H1 (cell line): ENCODE results near the gene CGRRF1. TPM values are rescaled to one million over a fixed set of nuclear protein-coding genes. Genes with fewer than 3 reads are reported as not detected.

Experiments used
- CTCF ChIA-PET: fragments of 300-600 bp; sonication (Branson Sonifier 250); formaldehyde crosslinking; loops from one replicate; lab custom pipeline; 2021; ENCODE audit not compliant: partially characterized antibody; lab: Charles Lee
- POLR2A ChIA-PET: fragments of 300-600 bp; sonication (Branson Sonifier 250); formaldehyde crosslinking; loops from one replicate; lab custom pipeline; 2021; ENCODE audit warnings: inconsistent platforms; ENCODE audit not compliant: partially characterized antibody; lab: Charles Lee
- DNase-seq, 2 experiments: peaks; one replicate each; pipeline versions ENCODE4 v3.0.0 to v3.0.0-alpha.2; 2010 to 2022; ENCODE audit warnings: low spot score in 2 of 2, low read depth in 1 of 2, mixed read lengths in 1 of 2
- FAIRE-seq: peaks from 2 replicates; lab custom pipeline; 2011; peaks lifted over from hg19 to GRCh38; lab: Jason Lieb, UNC
- H2AFZ ChIP-seq: 2 replicates; pipeline ENCODE4 v1.8.1; 2012; ENCODE audit warnings: low read length, inconsistent platforms
- H2AK5ac ChIP-seq: 2 replicates; pipeline ENCODE4 v1.6.1; 2013; ENCODE audit warnings: low read depth, low read length
- H2BK120ac ChIP-seq: replicated peaks from 2 replicates; pipeline ENCODE3; 2013; ENCODE audit warnings: low read depth, low read length, inconsistent platforms
- H2BK12ac ChIP-seq: 2 replicates; pipeline ENCODE4 v1.6.1; 2013; ENCODE audit warnings: low read depth, low read length
- H2BK15ac ChIP-seq: 2 replicates; pipeline ENCODE4 v1.6.1; 2013; ENCODE audit warnings: low read length
- H2BK20ac ChIP-seq: 2 replicates; pipeline ENCODE4 v1.6.1; 2013; ENCODE audit warnings: low read length
- H2BK5ac ChIP-seq: 2 replicates; pipeline ENCODE4 v1.6.1; 2013; ENCODE audit warnings: low read depth, low read length
- H3K14ac ChIP-seq: 2 replicates; pipeline ENCODE4 v1.6.1; 2013; ENCODE audit warnings: inconsistent platforms; ENCODE audit not compliant: insufficient read length
- H3K18ac ChIP-seq: 2 replicates; pipeline ENCODE4 v1.6.1; 2013; ENCODE audit warnings: low read length; ENCODE audit errors: extremely low read depth
- H3K23ac ChIP-seq: 2 replicates; pipeline ENCODE4 v1.6.1; 2013; ENCODE audit warnings: inconsistent platforms; ENCODE audit not compliant: insufficient read length
- H3K23me2 ChIP-seq: 2 replicates; pipeline ENCODE4 v1.6.1; 2013; ENCODE audit warnings: low read depth, low read length
- H3K27ac ChIP-seq: 2 replicates; pipeline ENCODE4 v1.6.1; 2011; ENCODE audit warnings: low read depth, low read length, inconsistent platforms
- H3K27me3 ChIP-seq, 4 experiments: replicated peaks in 1 of 4; 1 replicate in 1 of 4; 2 replicates in 3 of 4; pipeline versions ENCODE4 v1.6.1 to v1.8.1; 2011 to 2013; ENCODE audit warnings: low read length in 3 of 4, mild to moderate bottlenecking in 3 of 4, inconsistent platforms in 2 of 4, mixed read lengths in 2 of 4, moderate library complexity in 1 of 4; ENCODE audit not compliant: control insufficient read depth in 3 of 4, insufficient read depth in 3 of 4; ENCODE audit errors: extremely low read depth in 1 of 4
- H3K36me3 ChIP-seq, 4 experiments: 2 replicates each; pipeline versions ENCODE4 v1.6.1 to v1.8.1; 2011 to 2013; ENCODE audit warnings: mild to moderate bottlenecking in 4 of 4, low read length in 3 of 4, moderate library complexity in 2 of 4, control low read depth in 1 of 4, inconsistent platforms in 1 of 4; ENCODE audit not compliant: insufficient read depth in 4 of 4, control insufficient read depth in 2 of 4
- H3K4ac ChIP-seq: replicated peaks from 2 replicates; pipeline ENCODE3; 2013; ENCODE audit warnings: low read length, low read depth, mixed read lengths, inconsistent platforms; ENCODE audit not compliant: insufficient read length
- H3K4me1 ChIP-seq, 4 experiments: replicated peaks in 1 of 4; 1 replicate in 1 of 4; 2 replicates in 3 of 4; pipeline versions ENCODE4 v1.6.1 to v1.8.1; 2011 to 2013; ENCODE audit warnings: low read length in 3 of 4, inconsistent platforms in 2 of 4, mixed read lengths in 1 of 4; ENCODE audit not compliant: insufficient read depth in 4 of 4, control insufficient read depth in 3 of 4
- H3K4me2 ChIP-seq, 2 experiments: 2 replicates each; pipeline versions ENCODE4 v1.6.1 to v1.8.1; 2011 to 2013; ENCODE audit warnings: low read depth in 2 of 2, low read length in 2 of 2, control low read depth in 1 of 2, inconsistent platforms in 1 of 2, mild to moderate bottlenecking in 1 of 2; ENCODE audit not compliant: insufficient read depth in 1 of 2
- H3K4me3 ChIP-seq, 4 experiments: fragments of 200-600, 300-600 bp in 1 of 4; sonication (generic), shearing (Covaris generic), sonication (Bioruptor Twin) in 1 of 4; 2 replicates each; pipeline versions ENCODE4 v1.5.1 to v1.8.1; 2011 to 2016; ENCODE audit warnings: low read length in 4 of 4, low read depth in 3 of 4, control low read depth in 2 of 4, inconsistent platforms in 2 of 4, mild to moderate bottlenecking in 2 of 4, mixed read lengths in 1 of 4, moderate library complexity in 1 of 4; ENCODE audit not compliant: insufficient read depth in 2 of 4; ENCODE audit errors: extremely low read depth in 1 of 4
- H3K56ac ChIP-seq: replicated peaks from 2 replicates; pipeline ENCODE3; 2013; ENCODE audit warnings: low read depth, mild to moderate bottlenecking, mixed read lengths, low read length, inconsistent platforms; ENCODE audit not compliant: insufficient read length
- H3K79me1 ChIP-seq: 2 replicates; pipeline ENCODE4 v1.6.1; 2013; ENCODE audit warnings: low read depth, low read length, control low read depth
- H3K79me2 ChIP-seq, 2 experiments: 2 replicates each; pipeline versions ENCODE4 v1.6.1 to v1.8.1; 2012 to 2013; ENCODE audit warnings: low read length in 2 of 2, mild to moderate bottlenecking in 2 of 2, inconsistent platforms in 1 of 2; ENCODE audit not compliant: insufficient read depth in 2 of 2, control insufficient read depth in 1 of 2
- H3K9ac ChIP-seq, 4 experiments: replicated peaks in 1 of 4; 1 replicate in 1 of 4; 2 replicates in 3 of 4; pipeline versions ENCODE4 v1.6.1 to v1.8.1; 2011 to 2013; ENCODE audit warnings: low read depth in 3 of 4, low read length in 3 of 4, control low read depth in 2 of 4, mild to moderate bottlenecking in 2 of 4, moderate library complexity in 2 of 4, inconsistent platforms in 1 of 4; ENCODE audit errors: extremely low read depth in 1 of 4
- H3K9me3 ChIP-seq, 2 experiments: 2 replicates each; pipeline versions ENCODE4 v1.6.1 to v1.8.1; 2012 to 2013; ENCODE audit warnings: mild to moderate bottlenecking in 2 of 2, moderate library complexity in 2 of 2, control low read depth in 1 of 2, inconsistent platforms in 1 of 2, low read depth in 1 of 2, low read length in 1 of 2, mixed read lengths in 1 of 2; ENCODE audit not compliant: insufficient read depth in 2 of 2
- H4K20me1 ChIP-seq, 2 experiments: replicated peaks in 1 of 2; 2 replicates each; pipeline versions ENCODE3 to v1.8.1; 2011 to 2013; ENCODE audit warnings: inconsistent platforms in 2 of 2, low read length in 2 of 2, mild to moderate bottlenecking in 1 of 2; ENCODE audit not compliant: insufficient read depth in 2 of 2, control insufficient read depth in 1 of 2
- H4K5ac ChIP-seq: 2 replicates; pipeline ENCODE4 v1.6.1; 2013; ENCODE audit warnings: low read length, low read depth, mixed read lengths, inconsistent platforms; ENCODE audit not compliant: insufficient read length
- H4K8ac ChIP-seq: 2 replicates; pipeline ENCODE4 v1.8.0; 2013; ENCODE audit warnings: mild to moderate bottlenecking, moderate library complexity, low read length, inconsistent platforms; ENCODE audit not compliant: insufficient read depth; ENCODE audit errors: extremely low read depth
- H4K91ac ChIP-seq: replicated peaks from 2 replicates; pipeline ENCODE3; 2013; ENCODE audit warnings: low read length, mixed read lengths, inconsistent platforms; ENCODE audit not compliant: insufficient read length
- KDM5A ChIP-seq: fragments of 200-600 bp; IDR thresholded peaks from 2 replicates; pipeline ENCODE4 v1.7.1; 2012; ENCODE audit warnings: mild to moderate bottlenecking, low read length, inconsistent platforms, mixed read lengths
- SP2 ChIP-seq: IDR thresholded peaks from 2 replicates; pipeline ENCODE4 v1.6.1; 2012; ENCODE audit warnings: mild to moderate bottlenecking, low read length, inconsistent platforms
- SUZ12 ChIP-seq: fragments of 200-600 bp; sonication (generic); IDR thresholded peaks from 2 replicates; pipeline ENCODE4 v1.6.1; 2012; ENCODE audit warnings: mild to moderate bottlenecking, inconsistent platforms, low read length, moderate library complexity, mixed read lengths
- WGBS, 2 experiments: shearing (Covaris generic) in 1 of 2; methylation state at CpG; one replicate each; pipeline versions ENCODE4 v1.1.6 to v1.1.7; 2013 to 2015; ENCODE audit warnings: low lambda C conversion rate in 2 of 2, mixed read lengths in 2 of 2, inconsistent platforms in 1 of 2, low coverage in 1 of 2, missing lambda C conversion rate in 1 of 2; ENCODE audit not compliant: insufficient replicate concordance in 2 of 2, insufficient coverage in 1 of 2, insufficient read length in 1 of 2; ENCODE audit errors: extremely low coverage in 1 of 2, missing lambda C conversion rate in 1 of 2; 5-methylcytosine and 5-hydroxymethylcytosine counted together
- long read RNA-seq, 2 experiments: library from RNA in 1 of 2; library from capped mRNA in 1 of 2; stranded (forward); transcript quantifications; one replicate each; pipeline ENCODE4 v2.0.0, GENCODE V29; 2021; ENCODE audit warnings: inconsistent platforms in 1 of 2
- polyA minus RNA-seq, 3 experiments: library from RNA; depleted of rRNA, polyadenylated mRNA; stranded (reverse); fragments of >200 nt; gene quantifications; 1 replicate in 2 of 3; 2 replicates in 1 of 3; pipeline ENCODE4 v1.2.3, GENCODE V29; 2011
- polyA plus RNA-seq, 7 experiments: library from polyadenylated mRNA; depleted of rRNA in 3 of 7; stranded (reverse) in 5 of 7; unstranded in 2 of 7; fragments of >200 nt in 5 of 7; fragments of 200-250 nt in 2 of 7; gene quantifications; 1 replicate in 5 of 7; 2 replicates in 1 of 7; 4 replicates in 1 of 7; pipeline versions ENCODE4 v1.2.1 to v1.2.3, GENCODE V29; 2011 to 2013; ENCODE audit warnings: missing spikeins in 2 of 7, mixed read lengths in 2 of 7
- total RNA-seq: library from RNA; stranded (reverse); fragmentation: NEBNext Ultra II Directional; extraction: Animal tissue kit (Norgen Biotek cat#: 25700); gene quantifications from 2 replicates; pipeline ENCODE4 v1.2.1, GENCODE V29; 2021
- TF ChIP-seq, protein P1 (sequence below): IDR thresholded peaks from 2 replicates; pipeline ENCODE4 v1.6.1; 2012; ENCODE audit warnings: low read length, inconsistent platforms

The CGRRF1 gene
- total RNA-seq (17.8 and 20.2 TPM in 2 replicates), polyA plus RNA-seq (2011; rRNA removed) (3.9 and 7.4 TPM in 2 replicates), polyA minus RNA-seq (2011; rRNA and poly(A)+ RNA removed) (6.2 and 7.4 TPM in 2 replicates)
- 7.1 TPM for polyA plus RNA-seq (2011; cell fraction: cytosol; rRNA removed)
- 4.6 TPM for polyA plus RNA-seq (2011; cell fraction: nucleus; rRNA removed)
- 13.4 to 21.5 TPM (median 14.0 TPM) in 4 replicates for polyA plus RNA-seq (2012, experiment 1 of 2)
- 5.6 TPM for polyA plus RNA-seq (2012, experiment 2 of 2)
- polyA plus RNA-seq (2013, experiment 1 of 2): 15.3 TPM
- polyA plus RNA-seq (2013, experiment 2 of 2): 19.0 TPM
- 7.1 TPM for polyA minus RNA-seq (2011; cell fraction: cytosol; rRNA and poly(A)+ RNA removed)
- polyA minus RNA-seq (2011; cell fraction: nucleus; rRNA and poly(A)+ RNA removed): 11.6 TPM
- long read RNA-seq, experiment 1, transcript CGRRF1-201 (6 exons, 2,057 nt): major isoform, 7 of 21 reads
- long read RNA-seq, experiment 1, partial matches to known transcripts: 3 of 21 reads
- long read RNA-seq, experiment 1, other reads (novel, unspliced or antisense): 8 of 21 reads
- long read RNA-seq, experiment 2, transcript CGRRF1-201 (6 exons, 2,057 nt): major isoform, 34 of 47 reads
- long read RNA-seq, experiment 2, partial matches to known transcripts: 1 of 47 reads
- long read RNA-seq, experiment 2, other reads (novel, unspliced or antisense): 7 of 47 reads

GRCh38 chr14:54509546-54510501 lies at the start of gene CGRRF1:
CGRRF1 (plus strand) TSS chr14:54509906; CDS start chr14:54509960, 54 bp downstream.
- Histone ChIP-seq H3K56ac (peak within 1 kb of the TSS; percentile 82), H2BK120ac (no peak within 1 kb of the TSS), H3K4me2 (peak within 1 kb of the TSS; percentile 80 to 85), H2BK20ac (no peak within 1 kb of the TSS), H3K27me3 (no peaks in the 10 kb centered on the region), H2BK5ac (peak within 1 kb of the TSS; percentile 84; the same call in 1 of the 2 replicates), H3K27ac (peak within 1 kb of the TSS; percentile 84), H3K4me3 (peak within 1 kb of the TSS; percentile 91 to 98 (median 92)), H3K4me1 (peaks cover 0 to 4% (median under 1%) of the 10 kb centered on the region in 4 experiments; a peak in 2 of 7 replicates), H2BK12ac (no peak within 1 kb of the TSS), H3K18ac (peak within 1 kb of the TSS; percentile 89), H3K4ac (no peak within 1 kb of the TSS), H3K79me2 (peaks cover 0 to 48% of the 10 kb centered on the region in 2 experiments; a peak in 2 of 4 replicates), H4K20me1 (no peaks in the 10 kb centered on the region), H3K9me3 (no peaks in the 10 kb centered on the region), H4K5ac (peak within 1 kb of the TSS; percentile 90), H3K9ac (peak within 1 kb of the TSS; percentile 83 to 86 (median 84)), H3K23me2 (peaks cover 5% of the 10 kb centered on the region; the same call in 1 of the 2 replicates), H3K79me1 (peaks cover 4% of the 10 kb centered on the region; the same call in 1 of the 2 replicates), H2AFZ (peak within 1 kb of the TSS; percentile 99), H4K8ac (peak within 1 kb of the TSS; percentile 81; the same call in 1 of the 2 replicates), H4K91ac (peak within 1 kb of the TSS; percentile 63), H2BK15ac (no peak within 1 kb of the TSS), H2AK5ac (no peak within 1 kb of the TSS), H3K23ac (no peak within 1 kb of the TSS), H3K14ac (no peak within 1 kb of the TSS), H3K36me3 (no peaks in the 10 kb centered on the region)
- peak; percentile 96 to 99 for DNase-seq
- FAIRE-seq: no peak
- WGBS, 2 experiments: 2% methylated on average over 61 of the region's 66 CpGs; no CpG with 5 or more reads in 1 of the 2 experiments
- ChIA-PET POLR2A (interaction anchor here (0.5 to 1.6 kb wide), 7 partner anchors 16 to 360 kb away, joined by 3 to 9 read pairs (median 5); partner anchors contain the start of gene GMFB), CTCF (interaction anchor here (0.6 to 3.1 kb wide), 10 partner anchors 9 to 264 kb away, joined by 3 to 19 read pairs (median 4); no protein-coding TSS in a partner anchor)
- no peak for TF ChIP-seq KDM5A
- TF ChIP-seq, protein P1, sequence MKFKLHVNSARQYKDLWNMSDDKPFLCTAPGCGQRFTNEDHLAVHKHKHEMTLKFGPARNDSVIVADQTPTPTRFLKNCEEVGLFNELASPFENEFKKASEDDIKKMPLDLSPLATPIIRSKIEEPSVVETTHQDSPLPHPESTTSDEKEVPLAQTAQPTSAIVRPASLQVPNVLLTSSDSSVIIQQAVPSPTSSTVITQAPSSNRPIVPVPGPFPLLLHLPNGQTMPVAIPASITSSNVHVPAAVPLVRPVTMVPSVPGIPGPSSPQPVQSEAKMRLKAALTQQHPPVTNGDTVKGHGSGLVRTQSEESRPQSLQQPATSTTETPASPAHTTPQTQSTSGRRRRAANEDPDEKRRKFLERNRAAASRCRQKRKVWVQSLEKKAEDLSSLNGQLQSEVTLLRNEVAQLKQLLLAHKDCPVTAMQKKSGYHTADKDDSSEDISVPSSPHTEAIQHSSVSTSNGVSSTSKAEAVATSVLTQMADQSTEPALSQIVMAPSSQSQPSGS: peak; percentile 36; the same call in 1 of the 2 replicates
- TF ChIP-seq SP2: 0 out of 2 replicates have a peak, but pooled peaks have one; percentile 3
- no peak for TF ChIP-seq SUZ12
